Hair follicular keratinocyte (primary cell): ENCODE results near the gene FGL2. TPM values are rescaled to one million over a fixed set of nuclear protein-coding genes. Genes with fewer than 3 reads are reported as not detected.

Experiments
- total RNA-seq: library from RNA; depleted of rRNA; stranded (reverse); fragments of >200 nt; gene quantifications from 2 replicates; pipeline ENCODE4 v1.2.3, GENCODE V29; 2015

The FGL2 gene
- 0.15 and 0.23 TPM in 2 replicates for total RNA-seq

GRCh38 chr7:77199013-77199966 is at the start of gene FGL2:
FGL2 (minus strand) TSS chr7:77199819; CDS start chr7:77199793, 26 bp downstream.

Other genes with a start within 250 kb of the FGL2 start
- gene SPDYE17, start 167.5 kb downstream of the FGL2 start, total RNA-seq, result not detected in 2 replicates
- gene SPDYE18, start 137.3 kb downstream of the FGL2 start, total RNA-seq, result not detected in 2 replicates
- gene CCDC146, start 77.2 kb downstream of the FGL2 start, total RNA-seq, result 0.34 and 1.8 TPM in 2 replicates
- gene GSAP, start 216.5 kb upstream of the FGL2 start, total RNA-seq, result 8.1 and 18.0 TPM in 2 replicates